HepG2 (cell line): ENCODE measurements around the gene CDNF. TPM values are rescaled to one million over a fixed set of nuclear protein-coding genes. Genes with fewer than 3 reads are reported as not detected.
A peak's percentile ranks its signal among the peaks of the same experiment; 100 is the strongest.

Experiments used
- DZIP1 ChIP-seq: sonication (generic); formaldehyde crosslinking; IDR thresholded peaks from 2 replicates; pipeline ENCODE4 v1.5.0; 2020; ENCODE audit warnings: mild to moderate bottlenecking, missing genetic modification reagents
- E2F2 ChIP-seq: sonication (generic); formaldehyde crosslinking; IDR thresholded peaks from 2 replicates; pipeline ENCODE4 v1.4.0; 2020; ENCODE audit warnings: missing genetic modification reagents, borderline replicate concordance
- ETV5 ChIP-seq: IDR thresholded peaks from 2 replicates; pipeline ENCODE4 v1.6.1; 2018; ENCODE audit warnings: missing biosample characterization, missing genetic modification reagents, inconsistent platforms, borderline replicate concordance
- HOXD1 ChIP-seq: sonication (generic); formaldehyde crosslinking; IDR thresholded peaks from 2 replicates; pipeline ENCODE4 v1.5.0; 2020; ENCODE audit warnings: missing genetic modification reagents
- NR0B2 ChIP-seq: sonication (generic); formaldehyde crosslinking; IDR thresholded peaks from 2 replicates; pipeline ENCODE4 v1.4.0; 2020; ENCODE audit warnings: mild to moderate bottlenecking, missing genetic modification reagents
- SUZ12 ChIP-seq: fragments of 150-350 bp; IDR thresholded peaks from 2 replicates; pipeline ENCODE4 v1.6.1; 2014; ENCODE audit warnings: low read depth, low read length
- TOPORS ChIP-seq: sonication (generic); formaldehyde crosslinking; IDR thresholded peaks from 2 replicates; pipeline ENCODE4 v1.8.0; 2023; ENCODE audit warnings: mild to moderate bottlenecking, missing genetic modification reagents
- ZNF205 ChIP-seq: IDR thresholded peaks from 2 replicates; pipeline ENCODE4 v1.6.1; 2018; ENCODE audit warnings: missing biosample characterization, missing genetic modification reagents
- ZNF235 ChIP-seq: sonication (generic); formaldehyde crosslinking; IDR thresholded peaks from 2 replicates; pipeline ENCODE4 v1.8.1; 2023; ENCODE audit warnings: mild to moderate bottlenecking, missing genetic modification reagents, borderline replicate concordance
- ZNF326 ChIP-seq: sonication (generic); formaldehyde crosslinking; IDR thresholded peaks from 2 replicates; pipeline ENCODE4 v1.4.0; 2020; ENCODE audit warnings: missing genetic modification reagents, borderline replicate concordance
- ZNF335 ChIP-seq: sonication (generic); formaldehyde crosslinking; IDR thresholded peaks from 2 replicates; pipeline ENCODE4 v1.4.0; 2020; ENCODE audit warnings: missing genetic modification reagents
- ZNF530 ChIP-seq: sonication (generic); formaldehyde crosslinking; IDR thresholded peaks from 2 replicates; pipeline ENCODE4 v1.5.0; 2020; ENCODE audit warnings: low read depth, mild to moderate bottlenecking, missing genetic modification reagents
- polyA plus RNA-seq, 8 experiments: library from polyadenylated mRNA; depleted of rRNA in 3 of 8; stranded (reverse) in 7 of 8; unstranded in 1 of 8; fragments of >200 nt; fragmentation: Illumina TruSeq in 4 of 8; extraction: Trizol in 4 of 8; gene quantifications; 2 replicates each; pipeline versions ENCODE4 v1.2.1 to v1.2.3, GENCODE V29; 2011 to 2016; ENCODE audit warnings: low read depth in 4 of 8, missing spikeins in 1 of 8, mixed read lengths in 1 of 8; ENCODE audit not compliant: insufficient read depth in 1 of 8
- total RNA-seq, 5 experiments: library from RNA; depleted of rRNA; stranded (reverse); fragments of >200 nt; fragmentation: Illumina TruSeq; extraction: Trizol; gene quantifications; 2 replicates each; pipeline ENCODE4 v1.2.3, GENCODE V29; 2016; ENCODE audit warnings: low read depth in 1 of 5
- TF ChIP-seq, protein P1 (sequence below): sonication (generic); formaldehyde crosslinking; IDR thresholded peaks from 2 replicates; pipeline ENCODE4; 2020; ENCODE audit warnings: missing genetic modification reagents, mild to moderate bottlenecking, borderline replicate concordance
- TF ChIP-seq, protein P2 (sequence below): IDR thresholded peaks from 2 replicates; pipeline ENCODE4 v1.6.1; 2016; ENCODE audit warnings: low read depth, missing genetic modification reagents, missing compliant biosample characterization

CDNF gene
- total and polyA plus RNA-seq, 2 of the 13 experiments (the other 11 are each of a cell fraction or from before 2014, with no cell fraction given) = 0.29 to 0.33 TPM

GRCh38 chr10:14878266-14879123 is 40.7 kb upstream of the CDNF start, which contains the start of gene SUV39H2 (continued):
- TF ChIP-seq, protein P1, sequence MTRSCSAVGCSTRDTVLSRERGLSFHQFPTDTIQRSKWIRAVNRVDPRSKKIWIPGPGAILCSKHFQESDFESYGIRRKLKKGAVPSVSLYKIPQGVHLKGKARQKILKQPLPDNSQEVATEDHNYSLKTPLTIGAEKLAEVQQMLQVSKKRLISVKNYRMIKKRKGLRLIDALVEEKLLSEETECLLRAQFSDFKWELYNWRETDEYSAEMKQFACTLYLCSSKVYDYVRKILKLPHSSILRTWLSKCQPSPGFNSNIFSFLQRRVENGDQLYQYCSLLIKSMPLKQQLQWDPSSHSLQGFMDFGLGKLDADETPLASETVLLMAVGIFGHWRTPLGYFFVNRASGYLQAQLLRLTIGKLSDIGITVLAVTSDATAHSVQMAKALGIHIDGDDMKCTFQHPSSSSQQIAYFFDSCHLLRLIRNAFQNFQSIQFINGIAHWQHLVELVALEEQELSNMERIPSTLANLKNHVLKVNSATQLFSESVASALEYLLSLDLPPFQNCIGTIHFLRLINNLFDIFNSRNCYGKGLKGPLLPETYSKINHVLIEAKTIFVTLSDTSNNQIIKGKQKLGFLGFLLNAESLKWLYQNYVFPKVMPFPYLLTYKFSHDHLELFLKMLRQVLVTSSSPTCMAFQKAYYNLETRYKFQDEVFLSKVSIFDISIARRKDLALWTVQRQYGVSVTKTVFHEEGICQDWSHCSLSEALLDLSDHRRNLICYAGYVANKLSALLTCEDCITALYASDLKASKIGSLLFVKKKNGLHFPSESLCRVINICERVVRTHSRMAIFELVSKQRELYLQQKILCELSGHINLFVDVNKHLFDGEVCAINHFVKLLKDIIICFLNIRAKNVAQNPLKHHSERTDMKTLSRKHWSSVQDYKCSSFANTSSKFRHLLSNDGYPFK = peak; percentile 38; the same call in 1 of the 2 replicates
- no peak for TF ChIP-seq TOPORS (CRISPR knock-in tag)
- TF ChIP-seq ZNF205 (CRISPR knock-in tag) = peak; percentile 62; the same call in 1 of the 2 replicates
- peak; percentile 40; the same call in 1 of the 2 replicates for TF ChIP-seq NR0B2 (CRISPR knock-in tag)
- no peak for TF ChIP-seq SUZ12
- TF ChIP-seq ZNF335 = peak; percentile 62; the same call in 1 of the 2 replicates
- TF ChIP-seq ZNF530 (CRISPR knock-in tag) = no peak
- TF ChIP-seq ZNF326 (CRISPR knock-in tag) = no peak
- TF ChIP-seq ZNF235 = peak; percentile 90; the same call in 1 of the 2 replicates
- peak; percentile 66; the same call in 1 of the 2 replicates for TF ChIP-seq E2F2 (CRISPR knock-in tag)
- peak; percentile 38; the same call in 1 of the 2 replicates for TF ChIP-seq ETV5 (CRISPR knock-in tag)
- no peak for TF ChIP-seq DZIP1 (CRISPR knock-in tag)
- TF ChIP-seq, protein P2, sequence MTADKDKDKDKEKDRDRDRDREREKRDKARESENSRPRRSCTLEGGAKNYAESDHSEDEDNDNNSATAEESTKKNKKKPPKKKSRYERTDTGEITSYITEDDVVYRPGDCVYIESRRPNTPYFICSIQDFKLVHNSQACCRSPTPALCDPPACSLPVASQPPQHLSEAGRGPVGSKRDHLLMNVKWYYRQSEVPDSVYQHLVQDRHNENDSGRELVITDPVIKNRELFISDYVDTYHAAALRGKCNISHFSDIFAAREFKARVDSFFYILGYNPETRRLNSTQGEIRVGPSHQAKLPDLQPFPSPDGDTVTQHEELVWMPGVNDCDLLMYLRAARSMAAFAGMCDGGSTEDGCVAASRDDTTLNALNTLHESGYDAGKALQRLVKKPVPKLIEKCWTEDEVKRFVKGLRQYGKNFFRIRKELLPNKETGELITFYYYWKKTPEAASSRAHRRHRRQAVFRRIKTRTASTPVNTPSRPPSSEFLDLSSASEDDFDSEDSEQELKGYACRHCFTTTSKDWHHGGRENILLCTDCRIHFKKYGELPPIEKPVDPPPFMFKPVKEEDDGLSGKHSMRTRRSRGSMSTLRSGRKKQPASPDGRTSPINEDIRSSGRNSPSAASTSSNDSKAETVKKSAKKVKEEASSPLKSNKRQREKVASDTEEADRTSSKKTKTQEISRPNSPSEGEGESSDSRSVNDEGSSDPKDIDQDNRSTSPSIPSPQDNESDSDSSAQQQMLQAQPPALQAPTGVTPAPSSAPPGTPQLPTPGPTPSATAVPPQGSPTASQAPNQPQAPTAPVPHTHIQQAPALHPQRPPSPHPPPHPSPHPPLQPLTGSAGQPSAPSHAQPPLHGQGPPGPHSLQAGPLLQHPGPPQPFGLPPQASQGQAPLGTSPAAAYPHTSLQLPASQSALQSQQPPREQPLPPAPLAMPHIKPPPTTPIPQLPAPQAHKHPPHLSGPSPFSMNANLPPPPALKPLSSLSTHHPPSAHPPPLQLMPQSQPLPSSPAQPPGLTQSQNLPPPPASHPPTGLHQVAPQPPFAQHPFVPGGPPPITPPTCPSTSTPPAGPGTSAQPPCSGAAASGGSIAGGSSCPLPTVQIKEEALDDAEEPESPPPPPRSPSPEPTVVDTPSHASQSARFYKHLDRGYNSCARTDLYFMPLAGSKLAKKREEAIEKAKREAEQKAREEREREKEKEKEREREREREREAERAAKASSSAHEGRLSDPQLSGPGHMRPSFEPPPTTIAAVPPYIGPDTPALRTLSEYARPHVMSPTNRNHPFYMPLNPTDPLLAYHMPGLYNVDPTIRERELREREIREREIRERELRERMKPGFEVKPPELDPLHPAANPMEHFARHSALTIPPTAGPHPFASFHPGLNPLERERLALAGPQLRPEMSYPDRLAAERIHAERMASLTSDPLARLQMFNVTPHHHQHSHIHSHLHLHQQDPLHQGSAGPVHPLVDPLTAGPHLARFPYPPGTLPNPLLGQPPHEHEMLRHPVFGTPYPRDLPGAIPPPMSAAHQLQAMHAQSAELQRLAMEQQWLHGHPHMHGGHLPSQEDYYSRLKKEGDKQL (CRISPR knock-in tag) = 0 out of 2 replicates have a peak, but pooled peaks have one; percentile 19
- no peak; the same call in 1 of the 2 replicates for TF ChIP-seq HOXD1 (CRISPR knock-in tag)
